GM12878 (cell line): ENCODE data around the gene PRM1. TPM values are rescaled to one million over a fixed set of nuclear protein-coding genes. Genes with fewer than 3 reads are reported as not detected.
"Not testable (repeated sequence)": the region's sequence is repeated elsewhere in the genome, so short reads cannot be mapped to it uniquely, and the experiment has no call there.

ENCODE experiments used
- ATAC-seq: fragments of 200-7000 bp; cut with Tn5 transposase; 3 replicates; pipeline ENCODE4 v1.9.1; 2020; ENCODE audit warnings: mild to moderate bottlenecking, moderate library complexity
- BruUV-seq: library from RNA; stranded (reverse); fragments of 400-500 nt; replicated peaks from 2 replicates; lab custom pipeline; 2021; lab: Mats Ljungman, UMichigan
- CTCF ChIA-PET: fragments of 300-600 bp; sonication (Branson Sonifier 250); formaldehyde crosslinking; extraction: SDS; loops from one replicate; lab custom pipeline; 2021; ENCODE audit warnings: inconsistent platforms; lab: Yijun Ruan, JAX
- POLR2A ChIA-PET: fragments of 350-600 bp; formaldehyde crosslinking; extraction: SDS; loops from one replicate; lab custom pipeline; 2021; ENCODE audit warnings: inconsistent platforms; lab: Charles Lee
- RAD21 ChIA-PET: fragments of 300-600 bp; sonication (Branson Sonifier 250); formaldehyde crosslinking; loops from one replicate; lab custom pipeline; 2023; ENCODE audit warnings: antibody characterized with exemption; ENCODE audit not compliant: unreplicated experiment; lab: Charles Lee
- SMC1A ChIA-PET: fragments of 300-600 bp; sonication (Branson Sonifier 250); formaldehyde crosslinking; loops from one replicate; lab custom pipeline; 2023; ENCODE audit not compliant: unreplicated experiment, uncharacterized antibody; lab: Charles Lee
- DNase-seq: peaks from one replicate; pipeline ENCODE4 v3.0.0-alpha.2; 2011; ENCODE audit warnings: low read depth, low spot score
- FAIRE-seq: peaks from 3 replicates; lab custom pipeline; 2011; peaks lifted over from hg19 to GRCh38; lab: Jason Lieb, UNC
- H2AFZ ChIP-seq: 2 replicates; pipeline ENCODE4 v1.6.0; 2011; ENCODE audit warnings: low read depth, low read length, control low read depth; ENCODE audit not compliant: control insufficient read depth
- H3K27ac ChIP-seq: 2 replicates; pipeline ENCODE4 v1.5.1; 2011; ENCODE audit warnings: control low read depth; ENCODE audit not compliant: control insufficient read depth, insufficient read depth
- H3K27me3 ChIP-seq, 2 experiments: replicated peaks in 1 of 2; 2 replicates each; pipeline versions ENCODE4 v1.6.0 to v1.6.1; 2011; ENCODE audit warnings: low read length in 1 of 2; ENCODE audit not compliant: control insufficient read depth in 2 of 2, insufficient read depth in 2 of 2
- H3K36me3 ChIP-seq, 2 experiments: 2 replicates each; pipeline ENCODE4 v1.5.1; 2011; ENCODE audit warnings: low read length in 1 of 2; ENCODE audit not compliant: control insufficient read depth in 2 of 2, insufficient read depth in 2 of 2
- H3K4me1 ChIP-seq: 2 replicates; pipeline ENCODE4 v1.6.1; 2011; ENCODE audit warnings: mild to moderate bottlenecking, low read length, moderate library complexity, mixed read lengths; ENCODE audit not compliant: control insufficient read depth, insufficient read depth
- H3K4me2 ChIP-seq: 2 replicates; pipeline ENCODE4 v1.6.0; 2011; ENCODE audit warnings: control low read depth; ENCODE audit not compliant: control insufficient read depth, insufficient read depth
- H3K4me3 ChIP-seq: fragments of 200-600 bp; sonication (generic); 2 replicates; pipeline ENCODE4 v1.5.1; 2016
- H3K79me2 ChIP-seq: 2 replicates; pipeline ENCODE4 v1.6.0; 2011; ENCODE audit warnings: low read length; ENCODE audit not compliant: control insufficient read depth, insufficient read depth
- H3K9ac ChIP-seq: 2 replicates; pipeline ENCODE4 v1.8.0; 2011; ENCODE audit warnings: low read length, control low read depth, mixed read lengths; ENCODE audit not compliant: control insufficient read depth, insufficient read depth
- H3K9me3 ChIP-seq: replicated peaks from 3 replicates; pipeline ENCODE4 v1.5.1; 2011; ENCODE audit warnings: mild to moderate bottlenecking, low read length; ENCODE audit not compliant: control insufficient read depth, insufficient read depth
- H4K20me1 ChIP-seq: 2 replicates; pipeline ENCODE4 v1.6.0; 2011; ENCODE audit not compliant: control insufficient read depth, insufficient read depth
- CTCF ChIP-seq, 3 experiments: IDR thresholded peaks in 2 of 3; conservative IDR thresholded peaks in 1 of 3; 2 replicates each; pipeline ENCODE4 v1.5.1; 2011; ENCODE audit warnings: low read depth in 3 of 3, low read length in 3 of 3, mild to moderate bottlenecking in 3 of 3, control low read depth in 2 of 3, moderate library complexity in 2 of 3, inconsistent platforms in 1 of 3, mixed read lengths in 1 of 3; ENCODE audit not compliant: control insufficient read depth in 2 of 3, insufficient read depth in 1 of 3; ENCODE audit errors: extremely low read depth in 1 of 3
- MYB ChIP-seq: fragments of 150-350 bp; IDR thresholded peaks from 2 replicates; pipeline ENCODE4 v1.6.1; 2014; ENCODE audit warnings: mild to moderate bottlenecking, low read depth, low read length, borderline replicate concordance
- SUPT20H ChIP-seq: IDR thresholded peaks from 2 replicates; pipeline ENCODE4 v1.6.1; 2011; ENCODE audit warnings: low read depth, mild to moderate bottlenecking, low read length, moderate library complexity, borderline replicate concordance; ENCODE audit not compliant: control insufficient read depth
- ZNF24 ChIP-seq: fragments of 450-650 bp; IDR thresholded peaks from 2 replicates; pipeline ENCODE4 v1.6.1; 2017; ENCODE audit warnings: antibody characterized with exemption, mild to moderate bottlenecking
- WGBS: methylation state at CpG from one replicate; pipeline ENCODE4 v1.1.6; 2016; ENCODE audit warnings: low lambda C conversion rate; ENCODE audit not compliant: insufficient replicate concordance, insufficient coverage; ENCODE audit errors: missing lambda C conversion rate; 5-methylcytosine and 5-hydroxymethylcytosine counted together
- in situ Hi-C: fragments of 300-500 bp; cut with MboI; formaldehyde crosslinking; loops from 9 replicates; pipeline ENCODE4 v1.14.3; 2018; ENCODE audit warnings: mixed read lengths
- intact Hi-C: fragments of 100-400 bp; cut with micrococcal nuclease; formaldehyde crosslinking; loops from one replicate; pipeline ENCODE4 v1.14.2; 2022; ENCODE audit not compliant: unreplicated experiment
- polyA plus RNA-seq, 11 experiments: library from polyadenylated mRNA; depleted of rRNA in 4 of 11; unstranded in 6 of 11; stranded (reverse) in 5 of 11; fragments of >200 nt; fragmentation: Nextera tagmentation in 4 of 11; fragmentation: Illumina TruSeq in 1 of 11; extraction: Ambion mirVana in 4 of 11; extraction: Trizol in 1 of 11; gene quantifications; 1 replicate in 1 of 11; 2 replicates in 10 of 11; pipeline versions ENCODE4 v1.2.1 to v1.2.3, GENCODE V29; 2011 to 2016; ENCODE audit warnings: inconsistent platforms in 2 of 11, missing spikeins in 2 of 11, low read depth in 1 of 11
- total RNA-seq, 4 experiments: library from RNA; depleted of rRNA in 3 of 4; stranded (reverse); fragments of >200 nt in 3 of 4; fragmentation: Illumina TruSeq in 1 of 4; extraction: Trizol in 1 of 4; gene quantifications; 2 replicates each; pipeline versions ENCODE4 v1.2.1 to v1.2.3, GENCODE V29; 2013 to 2021
- TF ChIP-seq, protein P1 (sequence below): IDR thresholded peaks from 2 replicates; pipeline ENCODE4 v1.6.1; 2011; ENCODE audit warnings: low read depth, mild to moderate bottlenecking, low read length, moderate library complexity, borderline replicate concordance; ENCODE audit errors: extremely low read depth

PRM1 gene
- total and polyA plus RNA-seq, 10 of the 15 experiments (the other 5 are each of a cell fraction or from before 2014, with no cell fraction given), result 0.20 TPM; not detected in 9

- TF ChIP-seq MYB (no peak), SUPT20H (no peak), ZNF24 (no peak), CTCF (IDR thresholded peaks at IDR 0.05 in 2 of 3, conservative IDR thresholded peaks at IDR 0.05 in 1 of 3; ENCODE audit: control insufficient read depth in 2 of 3, extremely low read depth in 1 of 3, insufficient read depth in 1 of 3, low read depth in 3 of 3, low read length in 3 of 3) (no peak)
- TF ChIP-seq, protein P1, sequence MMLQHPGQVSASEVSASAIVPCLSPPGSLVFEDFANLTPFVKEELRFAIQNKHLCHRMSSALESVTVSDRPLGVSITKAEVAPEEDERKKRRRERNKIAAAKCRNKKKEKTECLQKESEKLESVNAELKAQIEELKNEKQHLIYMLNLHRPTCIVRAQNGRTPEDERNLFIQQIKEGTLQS, result no peak
Observed at GRCh38 chr16:11290102-11290893, 9.2 kb upstream of the PRM1 start (continued).

- POLR2A ChIA-PET, FAIRE-seq, in situ Hi-C loops, H3K27ac ChIP-seq, H4K20me1 ChIP-seq, H3K4me3 ChIP-seq, H3K36me3 ChIP-seq, H3K27me3 ChIP-seq, intact Hi-C loops, ATAC-seq, DNase-seq, H2AFZ ChIP-seq, CTCF ChIA-PET, H3K79me2 ChIP-seq, BruUV-seq, H3K9me3 ChIP-seq, H3K4me2 ChIP-seq, H3K9ac ChIP-seq: not testable (repeated sequence)
- peaks cover 15% of the 10 kb centered on the region for H3K4me1 ChIP-seq
- ChIA-PET RAD21 (interaction anchor here (1.2 kb wide), 1 partner anchor 34 kb away, joined by 4 read pairs; the partner anchor contains the start of gene SOCS1), SMC1A (interaction anchor here (1.1 kb wide), 1 partner anchor 21 kb away, joined by 3 read pairs; no protein-coding TSS in a partner anchor)
- WGBS, result 47% methylated on average over 4 of the region's 4 CpGs
Observed at GRCh38 chr16:11289696-11290095, 8.6 kb upstream of the PRM1 start.
